T1000 (cell line): ENCODE results near the gene LCP1.

Source experiments
- DNase-seq: peaks from one replicate; lab custom pipeline; 2025; ENCODE audit warnings: mixed read lengths; lab: John Stamatoyannopoulos, UW

LCP1 gene

DNA sequence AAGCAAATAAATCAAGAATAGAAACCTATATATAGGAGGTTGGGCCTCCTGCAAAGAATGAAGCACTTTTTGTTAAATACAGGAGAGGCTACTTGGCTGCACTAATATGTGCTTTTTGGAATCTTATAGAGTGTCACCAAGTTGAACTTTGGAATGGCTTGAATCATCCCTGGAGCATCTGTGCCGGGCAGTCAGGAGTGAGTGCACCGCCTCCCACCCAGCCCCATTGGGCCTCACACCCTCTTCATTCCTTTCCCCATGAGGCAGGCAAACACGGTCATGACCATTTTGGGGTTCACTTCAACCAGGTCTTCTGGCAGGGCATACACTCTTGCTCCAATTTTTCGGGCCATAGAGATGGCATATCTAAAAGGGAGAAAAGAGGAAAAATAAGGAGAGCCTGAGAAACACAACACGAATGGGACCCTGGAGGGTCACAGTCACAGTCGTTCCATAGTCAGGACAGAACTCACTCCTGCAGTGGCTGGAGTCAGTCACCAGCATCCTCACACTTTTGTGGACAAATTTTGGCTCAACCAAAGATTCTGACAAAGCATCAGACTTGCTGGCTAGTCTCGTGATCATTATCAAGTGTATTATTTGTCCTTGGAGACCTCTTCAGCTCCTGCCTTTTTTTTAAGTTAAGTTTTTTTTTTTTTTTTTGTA is 54.5 kb downstream of the LCP1 start:
- DNase-seq, result no peak

DNA sequence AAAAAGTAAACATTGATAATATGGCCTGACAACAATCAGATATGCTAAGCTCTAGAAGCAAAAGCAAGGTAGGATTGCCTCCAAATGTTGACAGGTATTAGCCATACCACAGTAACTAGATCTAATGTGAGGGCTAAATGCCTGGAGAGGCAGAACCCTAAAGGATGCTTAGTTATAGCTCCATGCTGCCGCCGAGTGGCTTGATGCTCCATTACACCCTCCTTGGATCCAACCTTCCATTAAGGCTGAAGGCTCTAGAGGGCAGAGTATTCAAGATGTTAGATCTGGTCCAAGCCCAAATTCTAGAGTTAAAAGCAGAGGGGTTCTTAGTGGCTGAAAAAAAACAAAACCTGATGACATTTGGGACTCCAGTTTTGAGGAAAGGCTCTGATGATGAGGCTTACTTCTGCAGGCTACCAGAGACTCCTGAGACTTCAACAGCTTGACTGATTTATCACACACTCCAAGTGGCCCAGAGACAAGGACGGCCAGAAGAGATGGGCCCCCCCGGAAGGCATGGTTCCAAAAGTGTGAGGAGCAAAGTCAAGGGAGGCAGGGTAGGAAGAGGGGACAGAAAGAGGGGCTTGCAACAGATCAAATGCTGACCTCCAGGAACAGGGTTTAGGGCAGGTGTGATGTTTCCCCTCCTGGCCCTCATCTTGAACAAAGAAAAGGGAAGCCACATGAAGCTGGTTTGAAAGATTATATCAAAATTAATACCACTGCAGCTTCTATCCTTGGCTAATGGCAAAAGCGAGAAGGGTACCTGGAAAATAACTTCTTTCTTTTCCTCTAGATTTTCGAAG is 55.2 kb downstream of the LCP1 start:
- DNase-seq, result peak; percentile 7

DNA sequence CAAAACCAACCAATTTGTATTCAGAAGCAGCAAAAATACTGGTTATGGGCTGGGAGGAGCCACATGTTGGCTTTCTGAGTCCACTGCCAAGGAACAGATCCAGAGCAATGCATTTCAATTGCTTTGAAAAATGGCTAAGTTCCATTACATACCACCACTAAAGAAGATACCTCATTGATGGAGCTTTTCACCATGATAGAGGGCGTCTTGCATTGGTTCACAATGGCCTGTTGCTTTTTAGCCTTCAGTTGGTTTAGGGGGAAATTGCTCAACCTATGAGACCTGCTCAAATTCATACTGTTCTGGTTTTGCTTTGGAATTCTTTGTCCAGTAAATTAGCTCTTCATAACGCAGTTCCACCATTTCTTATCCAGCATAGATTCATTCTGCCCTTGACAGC is 55.9 kb downstream of the LCP1 start:
- no peak for DNase-seq

DNA sequence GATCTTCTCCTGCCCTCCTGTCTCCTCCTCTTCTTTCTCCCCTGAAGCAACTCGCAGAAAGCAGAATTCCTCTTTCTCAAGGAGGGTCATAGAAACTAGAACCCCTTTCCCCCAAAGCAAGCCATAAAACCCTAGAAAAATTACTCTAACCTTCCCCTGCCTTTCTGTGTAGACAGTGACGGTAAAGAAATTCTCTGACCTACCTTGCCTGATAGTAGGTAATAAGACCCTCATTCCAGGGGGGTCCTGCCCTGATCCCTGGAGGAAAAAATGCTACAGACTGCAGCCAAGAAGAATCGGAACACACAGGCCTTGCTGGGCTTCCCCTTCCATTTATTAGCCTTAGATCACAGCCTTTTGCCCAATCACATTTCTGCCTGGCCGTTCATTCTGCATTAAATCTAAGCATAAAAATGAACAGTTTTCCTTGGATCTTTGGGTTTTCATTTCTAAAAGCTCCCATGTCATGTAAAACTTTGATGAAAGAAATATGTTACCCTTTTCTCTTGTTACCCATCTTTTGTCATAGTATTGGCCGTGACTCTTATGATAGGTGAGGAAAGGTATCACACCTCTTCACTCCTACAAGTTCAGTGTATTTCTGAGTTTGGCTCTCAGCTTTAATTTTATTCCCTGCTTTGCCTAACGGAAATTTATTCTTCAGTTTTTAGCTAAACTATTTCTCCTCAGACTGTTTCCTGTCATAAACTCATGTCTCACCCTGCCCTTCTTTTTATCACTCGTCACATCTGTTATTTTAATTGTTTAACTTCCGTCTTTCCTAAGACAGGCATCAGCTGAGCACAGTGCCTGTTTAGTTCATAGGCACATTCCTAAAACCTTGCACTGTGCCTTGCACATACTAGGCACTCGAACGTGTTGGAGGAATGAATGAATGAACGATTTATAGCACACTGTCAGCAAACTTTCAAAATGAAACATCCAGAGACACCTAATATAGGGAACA is 56.7 kb downstream of the LCP1 start:
- no peak for DNase-seq

DNA sequence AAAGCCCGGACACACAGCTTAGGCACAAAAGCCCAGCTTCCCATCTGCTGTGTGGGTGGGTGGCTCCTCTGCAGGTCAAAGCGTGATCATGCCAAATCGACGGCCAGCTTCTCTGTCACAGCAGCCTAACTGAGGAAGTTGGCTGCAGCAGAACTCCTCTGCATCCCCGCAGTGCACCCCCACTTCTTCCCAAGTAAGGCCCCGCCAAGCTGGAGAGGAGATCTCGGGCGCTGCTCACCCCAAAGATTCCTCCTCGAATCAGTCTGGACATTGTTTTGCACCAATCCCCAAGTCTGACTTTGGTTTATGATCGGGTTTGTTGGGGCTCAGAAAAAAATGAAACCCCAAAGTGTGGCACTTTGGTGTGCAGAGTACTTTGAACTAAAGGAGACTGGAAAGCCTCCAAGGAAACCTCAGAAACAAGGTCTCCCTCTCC is 57.4 kb downstream of the LCP1 start:
- DNase-seq, result no peak

DNA sequence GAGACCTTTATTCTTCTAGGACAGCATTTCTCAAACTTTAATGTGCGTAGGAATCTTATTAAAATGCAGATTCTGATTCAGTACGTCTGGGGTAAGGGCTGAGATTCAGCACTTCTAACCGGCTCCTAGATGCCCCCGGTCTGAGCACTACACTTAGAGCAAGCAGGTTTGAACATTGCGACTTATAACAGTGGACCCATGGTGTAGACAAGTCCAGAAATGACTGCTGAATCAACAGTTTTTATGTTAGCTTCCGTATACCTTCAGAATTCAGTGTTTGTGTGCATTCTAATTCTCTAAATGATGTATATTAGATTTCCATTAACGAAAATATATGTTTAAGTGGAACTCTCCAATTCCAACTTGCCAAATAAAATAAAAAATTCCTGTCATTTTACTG is 59.7 kb downstream of the LCP1 start:
- DNase-seq, result no peak

DNA sequence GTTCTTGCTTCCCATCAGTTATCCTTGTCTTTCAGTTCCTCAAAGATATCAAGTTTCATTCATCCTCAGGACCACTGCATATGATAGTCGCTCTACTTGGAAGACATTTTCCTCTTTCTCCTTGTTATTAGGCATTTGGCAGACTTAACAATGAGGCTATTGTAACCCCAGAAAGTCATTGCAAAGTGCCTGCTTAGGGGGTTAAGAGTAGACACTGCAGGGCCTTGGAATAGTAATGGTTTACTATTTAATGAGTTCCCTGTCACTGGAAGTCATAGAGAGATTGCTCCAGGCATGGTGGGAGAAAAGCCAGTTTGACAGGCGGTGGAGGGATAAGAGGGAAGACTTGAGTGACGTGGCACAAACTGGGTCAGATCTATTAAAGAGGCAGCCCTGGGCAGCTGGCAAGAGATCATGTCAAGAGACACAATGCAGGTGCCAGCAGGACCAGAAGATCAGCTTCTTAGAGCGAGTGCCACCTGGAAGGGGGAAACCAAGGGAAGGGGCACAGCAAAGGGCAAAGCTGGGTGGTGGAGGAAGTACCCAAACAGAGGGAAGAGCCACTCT is 60.3 kb downstream of the LCP1 start:
- DNase-seq, result no peak

DNA sequence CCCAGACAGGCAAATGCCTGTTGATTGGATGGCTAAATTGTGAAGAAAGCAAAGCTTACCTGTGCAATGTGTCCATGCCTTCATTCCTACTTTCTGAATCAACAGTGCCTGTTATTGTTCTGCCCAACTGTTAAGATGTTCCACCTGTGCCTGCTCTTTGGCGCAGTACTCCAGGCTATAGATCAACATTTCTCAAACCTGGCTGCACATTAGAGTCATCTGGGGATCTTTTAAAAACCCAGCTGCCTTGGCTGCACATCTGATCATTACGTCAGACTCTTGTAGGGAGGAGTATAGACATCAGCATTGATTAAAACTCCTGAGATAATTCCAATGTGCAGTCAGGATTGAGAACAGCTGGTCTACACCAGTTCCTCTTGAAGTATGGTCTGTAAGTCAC is 60.9 kb downstream of the LCP1 start:
- no peak for DNase-seq

DNA sequence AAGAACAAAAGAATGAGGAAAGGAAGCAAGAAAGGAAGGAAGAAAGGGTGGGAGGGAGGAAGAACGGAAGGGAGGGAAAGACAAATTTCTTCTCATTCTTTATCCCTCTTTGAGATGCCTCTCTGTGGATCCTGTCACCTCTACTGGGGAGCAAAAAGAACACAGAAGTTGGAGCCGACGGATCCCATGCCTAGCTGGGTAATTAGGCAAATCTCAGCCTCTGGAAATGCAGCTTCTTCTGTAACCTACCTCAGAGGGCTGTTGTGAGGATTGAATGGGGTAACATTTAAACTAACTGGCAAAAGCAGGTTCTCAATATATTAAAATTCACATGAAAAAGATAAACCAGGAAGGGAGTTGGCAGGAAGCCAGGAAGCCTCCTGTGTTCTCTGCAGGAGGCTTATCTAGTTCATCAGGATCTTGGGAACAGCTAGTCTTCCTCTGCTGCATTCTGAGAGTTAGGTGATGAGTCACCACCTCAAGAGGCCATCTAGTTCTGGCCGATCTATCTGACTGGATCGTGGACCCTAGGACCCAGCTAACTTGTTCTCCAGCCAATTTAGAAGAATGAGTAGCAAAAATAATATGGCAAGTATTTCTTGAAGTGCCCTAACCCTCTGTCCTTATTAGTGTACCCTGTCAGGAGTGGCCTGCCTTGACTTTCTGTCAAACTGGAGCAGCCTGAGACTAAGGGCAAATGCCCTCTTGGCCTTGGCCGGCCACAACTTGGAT is 61.9 kb downstream of the LCP1 start:
- no peak for DNase-seq

DNA sequence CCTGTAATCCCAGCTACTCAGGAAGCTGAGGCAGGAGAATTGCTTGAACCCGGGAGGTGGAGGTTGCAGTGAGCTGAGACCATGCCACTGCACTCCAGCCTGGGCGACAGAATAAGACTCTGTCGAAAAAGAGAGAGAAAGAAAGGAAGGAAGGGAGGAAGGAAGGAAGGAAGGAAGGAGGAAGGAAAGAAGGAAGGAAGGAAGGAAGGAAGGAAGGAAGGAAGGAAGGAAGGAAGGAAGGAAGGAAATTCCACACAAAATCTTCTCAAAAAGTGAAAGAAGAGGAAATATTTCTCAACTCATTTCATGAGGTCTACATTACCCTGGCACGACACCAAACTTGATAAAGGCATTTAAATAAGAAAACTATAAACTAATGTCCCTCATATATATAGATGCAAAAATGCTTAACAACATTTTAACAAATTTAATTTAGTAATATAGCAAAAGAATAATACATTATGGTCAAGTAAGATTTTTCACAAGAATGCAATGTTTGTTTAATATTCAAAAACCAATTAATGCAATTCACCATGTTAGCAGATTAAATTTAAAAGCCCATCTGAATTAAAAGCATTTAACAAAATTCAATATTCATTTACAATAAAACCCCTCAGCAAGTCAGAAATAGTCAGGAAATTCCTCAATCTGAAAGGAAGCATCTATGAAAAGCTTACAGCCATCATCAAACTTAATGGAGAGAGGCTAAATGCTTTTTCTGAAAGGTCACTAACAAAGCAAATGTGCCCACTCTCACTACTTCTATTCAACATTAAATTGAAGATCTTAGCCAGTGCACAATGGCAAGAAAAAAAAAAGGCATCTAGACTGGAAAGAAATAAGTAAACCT is 65.1 kb downstream of the LCP1 start:
- DNase-seq, result no peak

DNA sequence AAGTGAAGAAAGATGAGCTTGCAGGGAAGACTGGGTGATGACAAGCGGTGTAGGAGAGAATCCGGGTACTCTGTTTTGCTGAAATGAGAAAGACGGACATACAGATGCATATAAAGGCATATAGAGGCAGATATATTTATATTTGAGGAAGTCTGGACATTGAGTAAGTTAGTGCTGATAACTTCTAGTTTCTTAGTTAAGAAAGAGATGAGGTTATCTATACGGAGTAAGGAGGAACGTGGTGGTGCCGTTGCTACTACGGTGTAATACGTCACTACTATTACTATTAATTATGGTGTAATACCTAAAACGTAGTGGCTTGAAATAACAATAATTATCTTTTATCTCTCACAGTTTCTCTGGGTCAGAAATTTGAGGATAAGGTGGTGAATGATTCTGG is 67.4 kb downstream of the LCP1 start:
- DNase-seq, result no peak

DNA sequence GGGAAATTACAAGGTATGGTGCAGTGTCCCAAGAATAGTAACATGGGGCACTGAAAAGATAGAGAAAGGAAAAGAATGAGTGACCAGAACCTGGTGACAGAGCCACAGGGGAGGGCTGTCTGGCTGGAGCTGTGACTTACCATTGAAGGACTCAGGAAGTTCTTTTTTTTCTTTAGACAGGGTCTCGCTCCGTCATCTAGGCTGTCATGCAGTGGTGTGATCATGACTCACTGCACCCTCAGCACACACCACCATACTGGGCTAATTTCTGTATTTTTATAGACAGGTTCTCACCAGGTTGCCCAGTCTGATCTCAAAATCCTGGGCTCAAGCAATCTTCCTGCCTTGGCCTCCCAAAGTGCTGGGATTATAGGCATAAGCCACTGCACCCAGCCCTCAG is 68.4 kb downstream of the LCP1 start:
- DNase-seq, result no peak

DNA sequence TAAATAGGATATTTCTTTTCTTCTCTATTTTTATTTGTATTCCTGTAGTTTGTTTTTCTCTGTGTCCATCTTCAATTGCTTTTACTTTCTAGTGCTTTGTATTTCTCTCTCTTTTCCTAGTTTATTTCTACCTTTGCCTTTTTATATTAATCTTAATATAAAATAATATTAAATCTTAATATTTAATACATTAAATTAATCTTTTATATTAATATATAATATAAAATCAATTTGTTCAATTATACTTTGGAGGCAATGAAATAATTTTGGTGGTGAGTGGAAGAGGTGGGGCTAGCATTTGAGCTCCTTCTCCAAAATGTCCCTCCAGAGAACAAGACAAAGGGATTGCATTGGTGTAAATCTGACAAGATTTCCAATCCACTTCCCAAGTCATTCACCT is 70.8 kb downstream of the LCP1 start:
- no peak for DNase-seq

DNA sequence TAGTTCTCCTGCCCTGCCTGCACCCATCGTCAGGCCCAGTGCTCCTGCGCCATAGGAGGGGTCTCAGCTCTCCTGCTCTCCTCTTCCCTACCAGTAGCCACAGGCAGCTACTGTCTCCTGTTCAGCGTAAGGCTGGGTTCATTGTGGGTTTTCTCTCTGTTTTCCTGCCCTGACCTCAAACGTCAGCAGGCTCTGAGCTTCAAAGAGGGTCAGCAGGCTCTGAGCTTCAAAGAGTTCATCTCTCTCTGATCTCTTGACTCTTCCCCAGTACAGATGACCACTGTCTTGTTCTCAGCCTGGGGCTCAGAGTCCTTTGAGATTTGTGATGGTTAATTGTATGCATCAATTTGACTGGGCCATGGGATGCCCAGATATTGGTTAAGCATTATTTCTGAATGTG is 72.5 kb downstream of the LCP1 start:
- DNase-seq, result no peak

DNA sequence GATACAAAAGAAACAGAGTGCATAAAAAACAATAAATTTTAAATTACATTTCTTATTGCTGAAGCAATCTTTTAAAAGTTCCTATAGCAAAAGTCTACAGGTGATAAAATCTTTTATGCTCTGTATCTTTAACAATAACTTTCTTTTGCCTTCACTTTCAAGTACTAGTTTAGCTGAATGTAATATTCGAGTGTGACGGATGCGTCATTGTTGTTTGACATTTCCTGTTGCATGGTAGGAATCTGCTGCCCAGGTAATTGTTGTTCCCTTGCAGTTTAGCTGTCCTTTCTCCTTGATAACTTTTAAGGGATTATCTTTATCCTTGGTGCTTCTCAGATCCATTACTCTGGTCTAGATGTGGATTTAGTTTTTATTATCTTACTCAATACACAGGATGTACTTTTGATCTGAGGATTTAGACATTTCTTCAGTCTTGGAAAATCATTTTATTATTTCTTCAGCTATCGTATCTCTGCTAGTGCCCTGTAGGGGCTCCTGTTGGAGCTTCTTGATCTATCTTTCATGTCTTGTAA is 75.1 kb downstream of the LCP1 start:
- no peak for DNase-seq

DNA sequence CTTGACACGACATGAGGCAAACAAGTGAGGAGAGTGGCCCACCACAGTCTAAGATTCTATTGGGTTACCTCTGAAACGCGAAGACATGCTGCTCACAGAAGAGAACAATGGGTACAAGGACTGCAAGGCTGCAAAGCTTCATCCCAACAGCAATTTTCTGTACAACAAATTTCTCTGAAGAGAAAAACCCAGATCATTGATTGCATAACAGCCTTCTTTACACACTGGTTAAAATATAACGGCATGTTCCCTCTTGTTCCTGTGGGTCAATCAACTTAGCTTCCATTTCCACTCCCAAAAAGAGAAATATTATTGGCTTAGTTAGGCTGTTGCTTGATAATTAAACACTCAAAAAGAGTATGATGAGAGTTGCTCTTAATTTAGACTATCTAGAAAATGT is 77.1 kb downstream of the LCP1 start, which contains the start of gene CPB2:
CPB2 (minus strand) TSS at position 166 of the 400 bp plus-strand sequence; CDS start at position 142, 24 bp downstream.
- no peak for DNase-seq

DNA sequence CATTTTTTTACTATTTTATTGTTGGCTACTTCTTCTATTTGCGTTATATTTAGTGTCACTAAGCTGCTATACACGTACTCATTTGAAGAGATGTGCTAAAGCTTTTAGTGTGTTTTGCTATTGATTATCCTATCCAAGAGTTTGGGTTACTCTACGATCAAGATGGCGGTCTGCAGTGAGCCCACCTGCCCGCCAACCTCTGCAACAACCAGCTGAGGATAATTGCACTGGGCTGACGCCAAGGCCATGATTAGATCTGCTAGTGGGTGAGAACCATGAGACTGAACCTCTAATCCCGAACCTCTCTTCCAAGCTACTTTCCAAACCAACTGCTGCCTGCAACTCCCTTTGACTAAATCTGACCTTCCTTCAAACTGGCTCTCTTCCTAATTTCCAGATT is 78.9 kb downstream of the LCP1 start:
- DNase-seq, result no peak

DNA sequence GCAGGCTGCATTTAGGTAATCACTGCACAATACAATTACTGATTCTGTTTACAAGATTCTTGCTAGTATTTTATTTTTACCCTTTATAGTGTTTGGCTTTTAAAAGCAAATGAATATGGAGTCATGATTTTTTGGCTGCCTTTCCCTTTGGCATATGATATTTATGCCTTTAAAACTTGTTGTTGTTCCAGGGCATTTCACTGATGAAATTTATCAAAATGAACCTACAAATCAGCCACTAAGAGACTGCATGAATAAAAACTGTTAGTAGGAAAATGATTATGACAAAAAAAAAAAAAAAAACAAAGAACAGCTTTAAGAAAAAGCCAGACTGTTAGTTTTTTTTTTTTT is 79.7 kb downstream of the LCP1 start:
- no peak for DNase-seq

DNA sequence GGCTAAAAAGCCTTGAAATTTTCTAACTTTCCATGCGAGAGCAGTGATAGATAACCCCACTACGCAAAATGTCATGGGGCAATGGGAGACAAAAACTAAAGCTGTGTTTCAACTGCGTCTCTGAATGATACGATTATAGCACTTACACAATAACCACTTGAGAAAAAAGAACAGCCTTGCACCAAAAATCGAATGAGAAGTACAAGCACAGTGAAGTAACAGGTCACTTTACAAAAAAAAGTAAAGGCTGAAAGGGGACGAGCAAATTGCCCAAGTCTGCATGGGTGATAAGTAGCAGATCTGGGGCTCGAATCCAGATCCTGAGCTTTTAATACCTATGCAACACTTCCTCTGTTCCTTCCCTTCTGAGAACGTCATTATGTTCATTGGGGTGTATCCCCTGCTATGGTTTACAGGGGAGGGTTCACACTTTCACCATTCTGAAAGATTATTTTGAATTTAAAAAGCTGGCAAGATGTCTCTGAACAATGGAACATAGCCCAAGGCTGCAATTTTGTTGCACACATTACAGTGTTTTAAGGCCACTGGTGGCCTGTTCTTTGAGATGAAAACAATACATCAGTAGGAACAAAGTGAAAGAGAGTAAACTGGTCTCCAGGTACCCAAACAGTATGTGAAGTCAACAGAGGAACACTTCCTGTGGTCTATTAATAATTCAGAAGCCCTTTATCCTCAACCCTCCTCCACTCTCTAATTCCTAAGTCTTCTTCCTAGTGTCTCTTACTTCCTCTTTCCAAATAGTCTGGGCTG is 80.3 kb downstream of the LCP1 start:
- DNase-seq, result no peak
